ENCODE results near the gene ACAT2. TPM values are rescaled to one million over a fixed set of nuclear protein-coding genes. Genes with fewer than 3 reads are reported as not detected.
A peak's percentile ranks its signal among the peaks of the same experiment; 100 is the strongest.

ACAT2 gene
- 81.4 TPM for total RNA-seq

DNA sequence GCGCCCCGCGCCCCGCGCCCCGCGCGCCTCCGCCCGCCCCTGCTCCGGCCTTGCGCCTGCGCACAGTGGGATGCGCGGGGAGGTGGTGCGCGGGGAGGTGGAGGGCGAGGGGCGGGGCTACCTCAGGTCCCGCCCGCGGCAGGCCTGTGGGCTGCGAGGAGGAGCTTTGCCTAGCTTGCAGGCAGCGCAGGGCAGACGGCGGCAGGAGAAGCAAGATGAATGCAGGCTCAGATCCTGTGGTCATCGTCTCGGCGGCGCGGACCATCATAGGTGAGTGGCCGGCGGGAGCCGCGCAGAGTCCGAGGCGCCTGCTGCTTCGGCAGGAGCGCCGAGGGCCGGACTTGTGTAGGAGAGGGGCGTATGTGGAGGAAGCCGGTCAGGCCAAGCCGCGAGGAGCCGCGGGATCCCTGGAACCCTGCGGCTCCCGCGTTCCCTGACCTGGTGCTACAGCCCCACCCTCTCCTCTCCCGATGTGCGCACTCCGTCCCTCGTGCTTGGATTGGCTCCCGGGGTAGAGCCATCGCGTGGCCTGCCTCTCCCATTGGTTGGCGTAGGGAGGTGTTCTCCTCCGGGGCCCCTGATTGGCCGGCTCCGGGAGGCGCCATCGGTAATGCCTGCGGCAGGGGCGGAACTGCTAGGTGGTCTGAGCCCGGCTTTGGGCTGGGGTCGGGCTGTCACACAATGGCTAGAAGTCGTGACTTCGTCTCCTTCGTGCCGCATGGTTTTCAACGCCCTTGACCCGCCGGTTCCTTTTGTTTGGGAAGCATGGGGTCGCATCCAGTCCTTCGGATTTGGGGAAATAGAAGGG, at the start of gene ACAT2:
Gene ACAT2, plus strand, starts transcription at position 173 of the 808 bp plus-strand sequence. Its CDS starts 43 bp downstream, at position 216.

GRCh38 chr6:159726918-159727716, 34.7 kb upstream of the ACAT2 start, which contains the start of gene WTAP:
WTAP (plus strand) TSS chr6:159727506; CDS start chr6:159736266, 8,760 bp downstream.

GRCh38 chr6:159789377-159790148, 27.7 kb downstream of the ACAT2 start, which contains the start of gene TCP1:
TCP1 (minus strand) TSS chr6:159789602; CDS start chr6:159789468, 134 bp downstream.

DNA sequence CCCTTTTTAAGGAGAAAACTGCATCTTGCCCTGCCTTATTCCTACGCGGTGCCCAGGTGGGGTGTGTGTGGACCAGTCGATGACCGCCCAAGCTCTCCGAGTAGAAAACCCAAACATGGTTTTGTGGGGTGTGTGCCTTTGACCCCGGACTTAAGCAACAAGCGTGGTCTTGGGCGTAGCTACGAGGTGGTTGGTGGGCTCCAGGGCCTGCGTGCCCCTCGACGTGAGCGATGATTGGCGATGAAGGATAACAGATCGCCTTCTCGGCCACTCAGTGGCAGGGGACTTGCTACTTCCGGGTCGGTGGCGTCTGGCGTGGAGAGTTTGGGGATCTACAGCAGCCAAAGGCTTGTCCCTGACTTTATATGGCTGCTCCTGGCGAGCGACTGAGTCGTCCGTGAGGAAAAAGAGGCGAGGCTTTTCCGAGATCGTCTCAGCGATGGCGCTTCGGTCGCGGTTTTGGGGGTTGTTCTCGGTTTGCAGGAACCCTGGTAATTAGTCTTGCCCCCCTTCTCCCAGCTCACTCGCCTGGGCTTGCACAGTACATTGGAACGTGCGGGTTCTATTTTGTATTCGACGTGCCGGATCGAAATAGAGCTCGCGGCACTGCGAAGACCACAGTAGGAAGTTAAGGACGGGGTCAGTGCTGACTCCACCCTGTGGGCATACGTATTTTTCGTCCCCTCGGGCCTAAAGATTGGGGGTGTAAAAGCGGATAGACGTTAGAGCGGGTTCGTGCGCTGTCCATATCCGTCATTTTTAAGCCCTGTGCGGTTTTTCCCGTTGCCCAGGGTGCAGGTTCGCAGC, 28.5 kb downstream of the ACAT2 start, which contains the start of gene MRPL18:
Gene MRPL18, plus strand, starts transcription at position 319 of the 807 bp plus-strand sequence. Its CDS starts 121 bp downstream, at position 440.

DNA sequence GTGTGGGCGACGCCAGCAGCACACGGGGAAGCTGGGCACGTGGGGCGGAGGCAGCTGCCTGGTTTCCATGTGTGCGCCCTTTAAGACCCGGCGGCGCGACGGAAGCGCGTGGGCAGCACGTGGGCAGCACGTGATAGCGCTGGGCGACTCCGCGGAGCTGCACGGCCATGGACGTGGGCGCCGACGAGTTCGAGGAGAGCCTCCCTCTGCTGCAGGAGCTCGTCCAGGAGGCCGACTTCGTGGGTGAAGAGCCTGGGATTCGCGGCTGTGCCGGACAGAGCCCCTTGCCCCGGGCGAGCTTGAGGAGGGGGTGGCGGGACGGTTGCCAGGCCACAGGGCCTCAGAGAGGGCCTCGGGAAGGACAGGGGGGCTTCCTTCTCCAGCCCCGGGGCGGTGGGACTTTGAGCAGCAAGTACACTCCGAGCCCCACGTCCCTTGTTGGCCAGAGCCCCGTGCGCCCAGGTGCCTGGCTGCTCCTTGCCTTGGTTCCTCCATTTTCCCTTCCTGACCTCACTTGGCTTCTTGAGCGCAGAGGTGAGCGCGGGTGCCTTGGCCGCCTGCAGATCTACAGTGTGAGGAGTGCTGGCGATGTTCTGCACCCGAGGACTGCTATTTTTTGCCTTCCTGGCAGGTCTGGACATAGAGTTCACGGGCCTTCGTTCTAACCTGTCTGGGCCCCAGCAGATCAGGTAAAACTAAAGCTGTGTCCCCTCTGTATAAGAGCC, 38.5 kb downstream of the ACAT2 start, which contains the start of gene PNLDC1:
Gene PNLDC1, plus strand, starts transcription at position 136 of the 725 bp plus-strand sequence. Its CDS starts 32 bp downstream, at position 168.

Small RNA genes within 50 kb of the gene (small RNA-seq; reads per million reads assigned to genes)
- not detected for gene RNU4ATAC18P (ENCODE audit: low replicate concordance)
- 61.4 reads per million, percentile 95 among the genes with 10 or more reads in this experiment for gene SNORA20 (ENCODE audit: low replicate concordance)
- gene SNORA29 (ENCODE audit: low replicate concordance), result not detected

Other genes with a start within 250 kb of the ACAT2 start
- gene SOD2, start 68.8 kb upstream of the ACAT2 start, total RNA-seq, result 28.2 TPM
- 132 TPM for gene WTAP, start 34.5 kb upstream of the ACAT2 start, total RNA-seq
- gene TCP1, start 27.6 kb downstream of the ACAT2 start, total RNA-seq, result 270 TPM
- 46.6 TPM for gene MRPL18, start 28.4 kb downstream of the ACAT2 start, total RNA-seq
- gene PNLDC1, start 38.2 kb downstream of the ACAT2 start, total RNA-seq, result not detected
- gene MAS1, start 128.9 kb downstream of the ACAT2 start, total RNA-seq, result 0.31 TPM
- 42.9 TPM for gene IGF2R, start 207.0 kb downstream of the ACAT2 start, total RNA-seq